NB4 (cell line): ENCODE results near the gene SLC30A2.

Experiments
- DNase-seq: peaks from one replicate; pipeline ENCODE4 v3.0.0; 2010; ENCODE audit warnings: low read depth
- H3K4me3 ChIP-seq: one replicate; pipeline ENCODE4 v1.5.1; 2011; ENCODE audit warnings: mild to moderate bottlenecking, low read depth, low read length, moderate library complexity
- CTCF ChIP-seq: IDR thresholded peaks from one replicate; pipeline ENCODE4 v1.5.1; 2012; ENCODE audit warnings: low read depth, low read length
- MYC ChIP-seq: IDR thresholded peaks from 2 replicates; pipeline ENCODE4 v1.6.1; 2011; ENCODE audit warnings: low read depth, low read length
- POLR2A ChIP-seq: IDR thresholded peaks from 2 replicates; pipeline ENCODE4 v1.6.1; 2011; ENCODE audit warnings: mild to moderate bottlenecking; ENCODE audit not compliant: insufficient read length; ENCODE audit errors: extremely low read depth
- TF ChIP-seq, protein P1 (sequence below): IDR thresholded peaks from 2 replicates; pipeline ENCODE4 v1.6.1; 2011; ENCODE audit warnings: low read depth, low read length

The SLC30A2 gene

DNA sequence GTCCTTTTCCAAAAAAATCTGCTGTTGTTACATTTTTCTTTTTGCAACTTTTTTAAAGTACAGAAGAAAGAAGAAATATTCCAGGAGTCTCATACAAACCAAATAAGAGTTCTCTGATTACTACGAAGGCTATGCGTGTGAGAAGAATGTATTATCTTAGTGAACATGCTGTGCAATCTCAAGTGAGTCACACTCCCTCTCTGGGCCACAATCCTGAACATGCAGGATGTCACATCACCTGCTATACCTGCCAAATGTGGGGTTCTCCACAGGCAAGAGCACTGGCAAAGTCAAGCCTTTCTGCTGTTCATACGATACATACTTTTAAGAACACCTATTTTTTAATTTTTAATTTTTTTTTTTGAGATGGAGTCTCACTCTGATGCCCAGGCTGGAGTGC is 43.2 kb upstream of the SLC30A2 start:
- no peak overlapping the region for H3K4me3 ChIP-seq
- TF ChIP-seq CTCF, result no peak
- TF ChIP-seq, protein P1, sequence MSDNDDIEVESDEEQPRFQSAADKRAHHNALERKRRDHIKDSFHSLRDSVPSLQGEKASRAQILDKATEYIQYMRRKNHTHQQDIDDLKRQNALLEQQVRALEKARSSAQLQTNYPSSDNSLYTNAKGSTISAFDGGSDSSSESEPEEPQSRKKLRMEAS, result no peak
- no peak for TF ChIP-seq POLR2A
- no peak for TF ChIP-seq MYC
- no peak for DNase-seq

DNA sequence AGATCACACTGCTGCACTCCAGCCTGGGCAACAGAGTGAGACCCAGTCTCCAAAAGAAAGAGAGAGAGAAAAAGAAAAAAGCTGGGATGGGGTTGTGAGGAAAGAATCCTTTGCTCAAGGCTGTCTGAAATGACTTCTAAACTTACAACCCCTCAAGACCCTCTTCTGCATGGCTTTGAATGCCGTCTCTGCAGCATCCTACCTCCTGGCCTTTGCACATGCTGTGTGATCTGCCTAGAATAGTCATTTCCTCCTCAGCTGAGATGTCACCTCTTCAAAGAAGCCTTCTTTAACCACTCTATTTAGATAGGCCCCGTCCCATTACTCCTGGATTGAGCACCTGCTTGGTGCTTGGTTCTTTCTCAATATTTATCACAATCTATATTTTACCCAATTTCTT is 38.9 kb upstream of the SLC30A2 start:
- TF ChIP-seq MYC, result no peak
- TF ChIP-seq, protein P1, result no peak
- TF ChIP-seq CTCF, result no peak
- no peak for TF ChIP-seq POLR2A
- no peak for DNase-seq
- no peak overlapping the region for H3K4me3 ChIP-seq

GRCh38 chr1:26084091-26084561 is 38.2 kb upstream of the SLC30A2 start:
- no peak for TF ChIP-seq MYC
- no peak for TF ChIP-seq POLR2A
- no peak for DNase-seq
- H3K4me3 ChIP-seq, result no peak overlapping the region

DNA sequence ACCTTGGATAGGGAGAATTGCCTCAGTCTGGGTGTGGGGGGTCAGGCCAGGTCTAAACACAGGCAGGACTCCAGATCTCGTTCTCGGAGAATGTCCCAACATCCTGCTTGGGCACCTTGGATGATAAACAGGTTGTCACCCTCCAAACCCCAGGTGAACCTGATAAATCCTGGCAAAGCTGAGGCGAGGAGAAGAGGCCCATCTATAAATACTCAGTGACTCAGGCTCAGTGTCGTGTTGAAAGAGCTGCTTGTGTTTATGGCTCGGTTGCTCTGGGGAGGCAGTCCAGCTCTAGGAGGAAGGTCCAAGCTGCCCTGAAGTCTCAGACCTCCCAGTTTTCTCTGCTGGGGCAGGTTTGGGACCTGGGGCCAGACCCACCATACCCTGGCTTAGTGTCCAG is 37.3 kb upstream of the SLC30A2 start:
- TF ChIP-seq POLR2A (no peak), MYC (no peak), CTCF (no peak)
- TF ChIP-seq, protein P1, result no peak
- H3K4me3 ChIP-seq, result no peak overlapping the region
- no peak for DNase-seq

DNA sequence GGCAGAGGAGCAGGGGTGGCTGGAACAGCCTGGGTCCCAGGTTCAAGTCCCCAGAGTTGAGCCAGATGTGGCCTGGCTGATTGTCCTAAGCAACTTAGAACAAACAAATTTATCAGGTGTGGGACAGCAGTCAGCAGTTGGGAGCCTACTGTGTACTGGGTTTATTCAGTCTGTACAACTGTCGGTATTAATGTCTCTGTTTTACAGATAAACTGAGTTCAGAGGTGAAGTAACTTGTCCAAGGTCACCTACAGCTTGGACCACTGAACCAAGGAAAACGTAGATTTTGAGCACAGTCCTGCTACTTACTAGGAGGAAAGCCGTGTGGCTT is 36.1 kb upstream of the SLC30A2 start:
- DNase-seq, result no peak
- no peak overlapping the region for H3K4me3 ChIP-seq
- TF ChIP-seq MYC (no peak), POLR2A (no peak), CTCF (no peak)
- TF ChIP-seq, protein P1, result no peak

- no peak for DNase-seq
- TF ChIP-seq, protein P1, result no peak
- no peak for TF ChIP-seq MYC
- H3K4me3 ChIP-seq, result no peak overlapping the region
Observed at GRCh38 chr1:26081267-26082019, 35.5 kb upstream of the SLC30A2 start.
